Ovary (tissue), 3 donors: ENCODE measurements around the gene ARMC12.

Experiments
- CTCF ChIP-seq, 3 donors: fragments of 450-650 bp in 2 of 3; fragments of 200-600 bp in 1 of 3; IDR thresholded peaks; one replicate each; pipeline versions ENCODE4 v1.5.1 to v1.8.0; 2016 to 2022; ENCODE audit warnings: antibody characterized with exemption in 3 of 3, mild to moderate bottlenecking in 1 of 3
- EP300 ChIP-seq: sonication (generic); formaldehyde crosslinking; IDR thresholded peaks from one replicate; pipeline ENCODE4 v1.6.1; 2017; ENCODE audit warnings: antibody characterized with exemption
- POLR2A ChIP-seq: fragments of 450-650 bp; IDR thresholded peaks from one replicate; pipeline ENCODE4 v1.6.1; 2017; ENCODE audit warnings: antibody characterized with exemption, mild to moderate bottlenecking, moderate library complexity
- donor health status: DM: no; HTN: no; CAD: no.

- no peak for TF ChIP-seq CTCF (IDR thresholded peaks at IDR 0.05)
- no peak for TF ChIP-seq POLR2A
- no peak for TF ChIP-seq EP300
Measured at GRCh38 chr6:35690484-35690883, 46.3 kb upstream of the ARMC12 start.
